Glutamatergic neuron (in vitro differentiated cells): Measurements from ENCODE around the gene TAS2R39. TPM values are rescaled to one million over a fixed set of nuclear protein-coding genes. Genes with fewer than 3 reads are reported as not detected.

Experiments used
- DNase-seq: peaks from one replicate; pipeline ENCODE4 v3.0.0; 2022
- H3K27ac Mint-ChIP-seq: one replicate; pipeline ENCODE4 v1.8.0; 2020; ENCODE audit warnings: mild to moderate bottlenecking, mixed read lengths, inconsistent platforms; ENCODE audit not compliant: unreplicated experiment
- H3K27me3 Mint-ChIP-seq: one replicate; pipeline ENCODE4 v1.8.0; 2020; ENCODE audit warnings: mild to moderate bottlenecking, moderate library complexity, mixed read lengths, inconsistent platforms; ENCODE audit not compliant: unreplicated experiment
- H3K36me3 Mint-ChIP-seq: one replicate; pipeline ENCODE4 v1.8.0; 2020; ENCODE audit warnings: mild to moderate bottlenecking, mixed read lengths, inconsistent platforms; ENCODE audit not compliant: unreplicated experiment
- H3K4me1 Mint-ChIP-seq: one replicate; pipeline ENCODE4 v1.8.0; 2020; ENCODE audit warnings: mild to moderate bottlenecking, low read depth, mixed read lengths, inconsistent platforms; ENCODE audit not compliant: unreplicated experiment
- H3K4me3 Mint-ChIP-seq: one replicate; pipeline ENCODE4 v1.8.0; 2020; ENCODE audit warnings: mild to moderate bottlenecking, mixed read lengths, inconsistent platforms; ENCODE audit not compliant: unreplicated experiment
- H3K9me3 Mint-ChIP-seq: one replicate; pipeline ENCODE4 v1.8.0; 2020; ENCODE audit warnings: mild to moderate bottlenecking, moderate library complexity, mixed read lengths, inconsistent platforms; ENCODE audit not compliant: unreplicated experiment
- total RNA-seq: library from RNA; stranded (reverse); fragmentation: NEBNext Ultra II Directional; extraction: Animal tissue kit (Norgen Biotek cat#: 25700); gene quantifications from one replicate; pipeline ENCODE4 v1.2.1, GENCODE V29; 2021; ENCODE audit not compliant: unreplicated experiment
- TF ChIP-seq, protein P1 (sequence below): fragments of 200-600 bp; sonication (generic); IDR thresholded peaks from one replicate; pipeline ENCODE4 v1.5.0; 2021; ENCODE audit not compliant: partially characterized antibody, unreplicated experiment

TAS2R39 gene
- total RNA-seq, 1 donor from 2014 or later = not detected

DNA sequence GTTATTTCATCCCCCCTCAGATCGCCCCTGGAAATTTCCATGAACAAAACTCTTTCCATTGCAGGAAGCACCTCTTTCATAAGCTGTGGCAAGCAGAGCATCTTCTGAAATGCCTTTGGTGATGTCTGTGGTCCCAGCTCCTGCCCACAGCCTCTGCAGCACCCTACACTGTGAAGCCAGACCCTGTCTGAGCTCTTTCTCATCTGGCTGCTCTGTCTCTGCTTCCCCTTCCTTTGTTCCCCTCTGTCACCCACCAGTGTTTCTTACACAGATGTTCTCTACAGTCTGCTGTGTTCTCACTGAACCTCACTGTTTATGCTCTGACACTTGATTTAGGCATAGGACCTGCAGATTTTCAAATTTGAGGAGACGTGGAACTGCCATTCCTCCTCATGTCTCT is 1.9 kb upstream of the TAS2R39 start:
- Mint-ChIP-seq H3K36me3 (no peaks in the 10 kb centered on the region), H3K27me3 (no peaks in the 10 kb centered on the region), H3K9me3 (peaks cover 2% of the 10 kb centered on the region), H3K27ac (no peak overlapping the region), H3K4me3 (no peak overlapping the region), H3K4me1 (no peaks in the 10 kb centered on the region)
- TF ChIP-seq, protein P1, sequence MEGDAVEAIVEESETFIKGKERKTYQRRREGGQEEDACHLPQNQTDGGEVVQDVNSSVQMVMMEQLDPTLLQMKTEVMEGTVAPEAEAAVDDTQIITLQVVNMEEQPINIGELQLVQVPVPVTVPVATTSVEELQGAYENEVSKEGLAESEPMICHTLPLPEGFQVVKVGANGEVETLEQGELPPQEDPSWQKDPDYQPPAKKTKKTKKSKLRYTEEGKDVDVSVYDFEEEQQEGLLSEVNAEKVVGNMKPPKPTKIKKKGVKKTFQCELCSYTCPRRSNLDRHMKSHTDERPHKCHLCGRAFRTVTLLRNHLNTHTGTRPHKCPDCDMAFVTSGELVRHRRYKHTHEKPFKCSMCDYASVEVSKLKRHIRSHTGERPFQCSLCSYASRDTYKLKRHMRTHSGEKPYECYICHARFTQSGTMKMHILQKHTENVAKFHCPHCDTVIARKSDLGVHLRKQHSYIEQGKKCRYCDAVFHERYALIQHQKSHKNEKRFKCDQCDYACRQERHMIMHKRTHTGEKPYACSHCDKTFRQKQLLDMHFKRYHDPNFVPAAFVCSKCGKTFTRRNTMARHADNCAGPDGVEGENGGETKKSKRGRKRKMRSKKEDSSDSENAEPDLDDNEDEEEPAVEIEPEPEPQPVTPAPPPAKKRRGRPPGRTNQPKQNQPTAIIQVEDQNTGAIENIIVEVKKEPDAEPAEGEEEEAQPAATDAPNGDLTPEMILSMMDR = no peak
- DNase-seq = no peak

DNA sequence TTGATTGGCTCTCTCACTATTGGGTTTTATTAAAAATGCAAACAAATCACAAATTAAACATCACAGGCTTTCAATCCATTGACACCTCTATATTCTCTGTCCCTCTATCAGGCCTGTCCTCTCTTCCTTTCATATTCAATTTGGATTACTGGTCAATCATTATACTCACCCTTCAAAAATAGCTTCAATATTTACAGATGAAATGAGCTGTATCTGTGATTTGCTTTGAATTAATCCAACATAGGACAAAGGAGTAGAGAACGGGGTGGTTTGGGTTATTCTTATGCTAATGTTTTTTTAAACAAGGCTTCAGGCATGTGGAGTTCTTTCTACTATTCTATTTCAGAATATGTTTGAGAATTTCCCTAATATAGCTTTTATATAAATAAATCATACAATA is 2.3 kb downstream of the TAS2R39 start:
- DNase-seq = no peak
- Mint-ChIP-seq H3K27me3 (no peaks in the 10 kb centered on the region), H3K27ac (no peak overlapping the region), H3K4me1 (no peaks in the 10 kb centered on the region), H3K4me3 (no peak overlapping the region), H3K9me3 (no peaks in the 10 kb centered on the region), H3K36me3 (no peaks in the 10 kb centered on the region)
- TF ChIP-seq, protein P1 = no peak

DNA sequence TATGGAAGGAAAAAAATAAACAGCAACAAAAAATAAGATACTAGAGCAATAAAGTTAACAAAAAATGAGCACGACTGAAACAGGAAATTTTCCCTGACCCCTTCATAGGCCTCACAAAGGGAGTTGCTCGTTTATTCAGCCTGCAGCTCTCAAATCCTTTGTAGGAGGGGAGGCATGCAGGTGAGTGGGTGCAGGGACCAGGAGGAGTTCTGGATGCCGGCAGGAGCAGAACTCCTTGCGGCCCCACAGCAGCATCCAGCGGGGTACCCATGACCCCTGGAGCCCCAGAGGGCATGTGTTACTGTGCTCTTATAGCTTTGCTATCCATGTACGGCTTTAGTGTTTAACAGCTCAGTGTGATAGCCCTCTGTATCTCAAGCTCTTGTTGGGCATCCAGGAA is 5.8 kb downstream of the TAS2R39 start:
- H3K36me3 Mint-ChIP-seq = no peaks in the 10 kb centered on the region
- no peak overlapping the region for H3K27ac Mint-ChIP-seq
- TF ChIP-seq, protein P1 = no peak
- DNase-seq = no peak
- H3K9me3 Mint-ChIP-seq = no peaks in the 10 kb centered on the region
- H3K4me1 Mint-ChIP-seq = no peaks in the 10 kb centered on the region
- H3K4me3 Mint-ChIP-seq = no peak overlapping the region
- H3K27me3 Mint-ChIP-seq = no peaks in the 10 kb centered on the region

DNA sequence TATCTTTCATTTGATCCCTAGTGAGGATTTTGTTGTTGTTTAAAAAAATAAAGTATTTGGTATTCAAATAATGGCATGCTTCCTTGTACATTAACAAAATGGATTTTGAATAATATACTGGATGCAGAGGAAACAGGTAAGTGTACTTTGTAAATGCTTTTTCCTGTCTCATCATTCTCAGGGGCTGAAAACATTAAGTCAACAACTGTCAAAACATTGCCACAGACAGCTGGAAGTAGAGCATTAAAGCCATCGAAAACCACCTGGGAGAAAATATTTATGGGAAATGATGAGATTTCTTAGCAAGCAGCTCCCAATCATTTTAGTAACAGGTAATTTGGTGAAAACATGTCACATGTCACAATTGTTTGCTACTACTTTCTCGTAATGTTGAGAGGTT is 10.7 kb downstream of the TAS2R39 start:
- Mint-ChIP-seq H3K27ac (no peak overlapping the region), H3K9me3 (no peaks in the 10 kb centered on the region), H3K4me3 (no peak overlapping the region), H3K36me3 (peaks cover 4% of the 10 kb centered on the region), H3K4me1 (no peaks in the 10 kb centered on the region), H3K27me3 (no peaks in the 10 kb centered on the region)
- DNase-seq = no peak
- TF ChIP-seq, protein P1 = no peak

DNA sequence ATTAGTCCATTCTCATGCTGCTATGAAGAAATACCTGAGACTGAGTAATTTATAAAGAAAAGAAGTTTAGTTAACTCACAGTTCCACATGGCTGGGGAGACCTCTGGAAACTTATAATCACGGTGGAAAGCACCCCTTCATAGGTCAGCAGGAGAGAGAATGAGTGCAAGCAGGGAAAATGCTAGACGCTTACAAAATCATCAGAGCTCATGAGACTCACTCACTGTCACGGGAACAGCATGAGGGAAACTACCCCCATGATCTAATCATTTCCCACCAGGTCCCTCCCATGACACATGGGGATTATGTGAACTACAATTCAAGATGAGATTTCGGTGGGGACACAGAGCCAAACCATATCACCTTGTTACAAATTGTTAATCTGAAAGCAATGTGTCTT is 15.8 kb downstream of the TAS2R39 start:
- Mint-ChIP-seq H3K4me3 (no peak overlapping the region), H3K27ac (no peak overlapping the region), H3K36me3 (peaks cover 4% of the 10 kb centered on the region), H3K4me1 (no peaks in the 10 kb centered on the region), H3K27me3 (no peaks in the 10 kb centered on the region), H3K9me3 (no peaks in the 10 kb centered on the region)
- TF ChIP-seq, protein P1 = no peak
- DNase-seq = no peak
